Liver (tissue), 9 donors: ENCODE results near the gene TRPC4AP. TPM values are rescaled to one million over a fixed set of nuclear protein-coding genes. Genes with fewer than 3 reads are reported as not detected.
"Not testable (repeated sequence)": the region's sequence is repeated elsewhere in the genome, so short reads cannot be mapped to it uniquely, and the experiment has no call there.

Experiments
- DNase-seq: peaks from one replicate; pipeline ENCODE4 v3.0.0-alpha.2; 2017; ENCODE audit warnings: low spot score
- H3K27ac ChIP-seq, 2 donors: one replicate each; pipeline ENCODE4 v1.7.0; 2013; ENCODE audit warnings: inconsistent platforms in 2 of 2, low read length in 2 of 2, control low read depth in 1 of 2, low read depth in 1 of 2, mild to moderate bottlenecking in 1 of 2
- H3K27me3 ChIP-seq, 4 donors: one replicate each; pipeline versions ENCODE4 v1.6.1 to v1.7.0; 2013; ENCODE audit warnings: low read length in 3 of 4, inconsistent platforms in 1 of 4, mild to moderate bottlenecking in 1 of 4, moderate library complexity in 1 of 4; ENCODE audit not compliant: control insufficient read depth in 4 of 4, insufficient read depth in 4 of 4
- H3K36me3 ChIP-seq, 4 donors: one replicate each; pipeline versions ENCODE4 v1.6.1 to v1.7.0; 2013; ENCODE audit warnings: low read length in 3 of 4, mild to moderate bottlenecking in 3 of 4, low read depth in 1 of 4, moderate library complexity in 1 of 4; ENCODE audit not compliant: control insufficient read depth in 4 of 4, insufficient read depth in 3 of 4
- H3K4me1 ChIP-seq, 4 donors: one replicate each; pipeline versions ENCODE4 v1.6.1 to v1.7.0; 2013; ENCODE audit warnings: low read length in 3 of 4, mild to moderate bottlenecking in 3 of 4, moderate library complexity in 1 of 4; ENCODE audit not compliant: control insufficient read depth in 4 of 4, insufficient read depth in 4 of 4
- H3K4me3 ChIP-seq, 3 donors: one replicate each; pipeline versions ENCODE4 v1.6.1 to v1.7.0; 2013; ENCODE audit warnings: low read length in 3 of 3, control low read depth in 1 of 3, low read depth in 1 of 3, mild to moderate bottlenecking in 1 of 3
- H3K9ac ChIP-seq, 2 donors: one replicate each; pipeline ENCODE4 v1.7.0; 2013; ENCODE audit warnings: low read length in 2 of 2, mild to moderate bottlenecking in 2 of 2, moderate library complexity in 2 of 2, control low read depth in 1 of 2, low read depth in 1 of 2
- H3K9me3 ChIP-seq, 4 donors: one replicate each; pipeline versions ENCODE4 v1.6.1 to v1.7.0; 2013; ENCODE audit warnings: low read length in 3 of 4; ENCODE audit not compliant: control insufficient read depth in 4 of 4
- ATF3 ChIP-seq: IDR thresholded peaks from 2 replicates; pipeline ENCODE4 v1.6.1; 2016; ENCODE audit warnings: antibody characterized with exemption
- EGR1 ChIP-seq, 2 donors: IDR thresholded peaks; 2 replicates each; pipeline ENCODE4 v1.6.1; 2016 to 2018; ENCODE audit warnings: antibody characterized with exemption in 2 of 2, low read depth in 2 of 2
- FOXA1 ChIP-seq: IDR thresholded peaks from 2 replicates; pipeline ENCODE4 v1.6.1; 2016; ENCODE audit warnings: antibody characterized with exemption
- FOXA2 ChIP-seq: IDR thresholded peaks from 2 replicates; pipeline ENCODE4 v1.6.1; 2016; ENCODE audit warnings: antibody characterized with exemption
- GABPA ChIP-seq, 2 donors: IDR thresholded peaks in 1 of 2; conservative IDR thresholded peaks in 1 of 2; 2 replicates each; pipeline ENCODE4 v1.6.1; 2016; ENCODE audit warnings: antibody characterized with exemption in 2 of 2, mild to moderate bottlenecking in 1 of 2, moderate library complexity in 1 of 2
- HNF4A ChIP-seq, 2 donors: conservative IDR thresholded peaks; 2 replicates each; pipeline ENCODE4 v1.6.1; 2016; ENCODE audit warnings: antibody characterized with exemption in 2 of 2, mild to moderate bottlenecking in 2 of 2
- HNF4G ChIP-seq: IDR thresholded peaks from 2 replicates; pipeline ENCODE4 v1.6.1; 2016; ENCODE audit warnings: antibody characterized with exemption
- NR2F2 ChIP-seq: IDR thresholded peaks from 2 replicates; pipeline ENCODE4 v1.6.1; 2016; ENCODE audit warnings: antibody characterized with exemption
- RAD21 ChIP-seq, 2 donors: IDR thresholded peaks; 2 replicates each; pipeline ENCODE4 v1.6.1; 2016; ENCODE audit warnings: antibody characterized with exemption in 2 of 2, mild to moderate bottlenecking in 2 of 2
- REST ChIP-seq: IDR thresholded peaks from 2 replicates; pipeline ENCODE4 v1.6.1; 2016; ENCODE audit warnings: antibody characterized with exemption, mild to moderate bottlenecking
- RXRA ChIP-seq, 2 donors: IDR thresholded peaks; 2 replicates each; pipeline ENCODE4 v1.6.1; 2017 to 2018; ENCODE audit warnings: antibody characterized with exemption in 2 of 2, mild to moderate bottlenecking in 1 of 2
- TAF1 ChIP-seq: conservative IDR thresholded peaks from 2 replicates; pipeline ENCODE4 v1.6.1; 2016; ENCODE audit warnings: antibody characterized with exemption, mild to moderate bottlenecking
- YY1 ChIP-seq: IDR thresholded peaks from 2 replicates; pipeline ENCODE4 v1.6.1; 2016; ENCODE audit warnings: antibody characterized with exemption, mild to moderate bottlenecking
- ZBTB33 ChIP-seq: IDR thresholded peaks from 2 replicates; pipeline ENCODE4 v1.6.1; 2016; ENCODE audit warnings: antibody characterized with exemption
- WGBS: extraction: QIAGEN DNeasy Blood & Tissue Kit; methylation state at CpG from one replicate; pipeline ENCODE4 v1.1.7; 2013; 5-methylcytosine and 5-hydroxymethylcytosine counted together
- polyA plus RNA-seq, 2 donors: library from polyadenylated mRNA; stranded (reverse) in 1 of 2; unstranded in 1 of 2; fragments of 200-250 nt in 1 of 2; fragments of >200 nt in 1 of 2; fragmentation: Nextera tagmentation in 1 of 2; extraction: Ambion mirVana in 1 of 2; gene quantifications; one replicate each; pipeline versions ENCODE4 v1.2.1 to v1.2.3, GENCODE V29; 2013 to 2015
- total RNA-seq, 2 donors: library from RNA; depleted of rRNA; stranded (reverse); fragments of >200 nt; gene quantifications; one replicate each; pipeline ENCODE4 v1.2.3, GENCODE V29; 2014
- TF ChIP-seq, protein P1 (sequence below): fragments of 150-350 bp; IDR thresholded peaks from 2 replicates; pipeline ENCODE4 v1.5.1; 2017; ENCODE audit warnings: improper control_type of control experiment, low read depth, low read length; ENCODE audit not compliant: missing input control
- TF ChIP-seq, protein P2 (sequence below): IDR thresholded peaks from 2 replicates; pipeline ENCODE4 v1.6.1; 2016; ENCODE audit warnings: antibody characterized with exemption
- donor health status: healthy.
- donor health status: healthy.
- donor health status: healthy.
- donor health status: healthy.
- donor health status: healthy.

Gene TRPC4AP
- total and polyA plus RNA-seq, 4 donors = 26.3 to 57.2 (median 33.8) TPM

DNA sequence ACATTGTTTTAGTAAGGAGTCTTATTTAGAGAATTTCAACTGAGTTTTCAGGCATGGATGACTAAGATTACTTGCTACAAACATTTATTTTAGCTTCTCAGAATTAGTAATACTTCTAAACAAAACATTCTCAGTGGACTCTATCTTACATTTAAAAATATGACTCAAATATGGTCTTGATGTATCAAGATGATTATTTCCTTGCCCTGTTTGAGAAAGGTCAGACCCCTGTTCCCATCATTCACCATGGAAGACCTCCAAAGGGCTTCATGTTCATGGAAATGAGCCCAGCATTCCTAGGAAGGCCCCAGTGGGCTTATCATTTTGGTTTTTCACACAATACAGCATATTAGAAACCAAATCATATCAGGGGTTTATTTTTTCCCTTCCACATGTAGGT lies 24.6 kb upstream of the TRPC4AP start:
- Histone ChIP-seq H3K27me3 (no peaks in the 10 kb centered on the region), H3K4me3 (no peak overlapping the region), H3K4me1 (peaks cover 0 to 6% (median 2%) of the 10 kb centered on the region in 4 donors), H3K9me3 (no peaks in the 10 kb centered on the region), H3K36me3 (peaks cover 17 to 64% (median 41%) of the 10 kb centered on the region in 4 donors), H3K27ac (no peak overlapping the region), H3K9ac (no peak overlapping the region)
- no peak for TF ChIP-seq FOXA2
- TF ChIP-seq ATF3 = no peak
- no peak for TF ChIP-seq EGR1 (IDR thresholded peaks at IDR 0.05; ENCODE audit: low read depth in 2 of 2)
- DNase-seq = no peak

- no peaks in the 10 kb centered on the region for H3K27me3 ChIP-seq
- no peak overlapping the region for H3K27ac ChIP-seq
- H3K4me3 ChIP-seq = no peak overlapping the region
- 96% methylated on average over 4 of the region's 4 CpGs for WGBS
- DNase-seq = no peak
- H3K9ac ChIP-seq = no peak overlapping the region
- TF ChIP-seq NR2F2 (no peak), RXRA (IDR thresholded peaks at IDR 0.05) (no peak), RAD21 (IDR thresholded peaks at IDR 0.05) (no peak), HNF4A (conservative IDR thresholded peaks at IDR 0.05) (no peak)
- no peaks in the 10 kb centered on the region for H3K9me3 ChIP-seq
- peaks cover 17 to 57% (median 33%) of the 10 kb centered on the region in 4 donors for H3K36me3 ChIP-seq
- peaks cover 0 to 6% (median 2%) of the 10 kb centered on the region in 4 donors for H3K4me1 ChIP-seq
These were observed 23.7 kb upstream of the TRPC4AP start for GRCh38 chr20:35116258-35116657.

- no peak for TF ChIP-seq HNF4G
- TF ChIP-seq FOXA1 = no peak
- TF ChIP-seq ATF3 = no peak
- TF ChIP-seq TAF1 = no peak
- no peak for TF ChIP-seq NR2F2
- no peak for TF ChIP-seq HNF4A (conservative IDR thresholded peaks at IDR 0.05)
- TF ChIP-seq GABPA (IDR thresholded peaks at IDR 0.05 in 1 of 2, conservative IDR thresholded peaks at IDR 0.05 in 1 of 2) = no peak
- TF ChIP-seq YY1 = no peak
- TF ChIP-seq, protein P1, sequence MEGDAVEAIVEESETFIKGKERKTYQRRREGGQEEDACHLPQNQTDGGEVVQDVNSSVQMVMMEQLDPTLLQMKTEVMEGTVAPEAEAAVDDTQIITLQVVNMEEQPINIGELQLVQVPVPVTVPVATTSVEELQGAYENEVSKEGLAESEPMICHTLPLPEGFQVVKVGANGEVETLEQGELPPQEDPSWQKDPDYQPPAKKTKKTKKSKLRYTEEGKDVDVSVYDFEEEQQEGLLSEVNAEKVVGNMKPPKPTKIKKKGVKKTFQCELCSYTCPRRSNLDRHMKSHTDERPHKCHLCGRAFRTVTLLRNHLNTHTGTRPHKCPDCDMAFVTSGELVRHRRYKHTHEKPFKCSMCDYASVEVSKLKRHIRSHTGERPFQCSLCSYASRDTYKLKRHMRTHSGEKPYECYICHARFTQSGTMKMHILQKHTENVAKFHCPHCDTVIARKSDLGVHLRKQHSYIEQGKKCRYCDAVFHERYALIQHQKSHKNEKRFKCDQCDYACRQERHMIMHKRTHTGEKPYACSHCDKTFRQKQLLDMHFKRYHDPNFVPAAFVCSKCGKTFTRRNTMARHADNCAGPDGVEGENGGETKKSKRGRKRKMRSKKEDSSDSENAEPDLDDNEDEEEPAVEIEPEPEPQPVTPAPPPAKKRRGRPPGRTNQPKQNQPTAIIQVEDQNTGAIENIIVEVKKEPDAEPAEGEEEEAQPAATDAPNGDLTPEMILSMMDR = no peak
- TF ChIP-seq RXRA (IDR thresholded peaks at IDR 0.05) = no peak
- TF ChIP-seq, protein P2, sequence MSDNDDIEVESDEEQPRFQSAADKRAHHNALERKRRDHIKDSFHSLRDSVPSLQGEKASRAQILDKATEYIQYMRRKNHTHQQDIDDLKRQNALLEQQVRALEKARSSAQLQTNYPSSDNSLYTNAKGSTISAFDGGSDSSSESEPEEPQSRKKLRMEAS = no peak
- no peak for TF ChIP-seq ZBTB33
- TF ChIP-seq REST = no peak
- Histone ChIP-seq H3K36me3 (peaks cover 15 to 55% (median 31%) of the 10 kb centered on the region in 4 donors), H3K9ac (no peak overlapping the region), H3K27me3 (no peaks in the 10 kb centered on the region), H3K27ac (no peak overlapping the region), H3K4me3 (no peak overlapping the region), H3K4me1 (peaks cover 0 to 6% (median 2%) of the 10 kb centered on the region in 4 donors), H3K9me3 (no peaks in the 10 kb centered on the region)
- WGBS = 91% methylated on average over 11 of the region's 11 CpGs
- no peak for DNase-seq
These were observed 23.0 kb upstream of the TRPC4AP start for GRCh38 chr20:35115606-35116005.

- not testable (repeated sequence) for H3K4me3 ChIP-seq, H3K27me3 ChIP-seq, H3K4me1 ChIP-seq, H3K9me3 ChIP-seq, DNase-seq, H3K9ac ChIP-seq, H3K27ac ChIP-seq
- H3K36me3 ChIP-seq = peaks cover 10 to 38% (median 18%) of the 10 kb centered on the region in 4 donors
- WGBS = 78% methylated on average over 5 of the region's 5 CpGs
These were observed 19.7 kb upstream of the TRPC4AP start for GRCh38 chr20:35112276-35112675.
